Neural crest cell (in vitro differentiated cells): ENCODE results near the gene ERCC1. TPM values are rescaled to one million over a fixed set of nuclear protein-coding genes. Genes with fewer than 3 reads are reported as not detected.

Experiments used
- DNase-seq: peaks from one replicate; pipeline ENCODE4 v3.0.0; 2021; ENCODE audit warnings: low read depth, mixed read lengths, low spot score
- H3K27ac Mint-ChIP-seq: one replicate; pipeline ENCODE4 v1.8.0; 2021; ENCODE audit warnings: mild to moderate bottlenecking, mixed read lengths; ENCODE audit not compliant: unreplicated experiment
- H3K27me3 Mint-ChIP-seq: 2 replicates; pipeline ENCODE4 v1.8.0; 2021; ENCODE audit warnings: low read depth, mild to moderate bottlenecking, mixed read lengths
- H3K36me3 Mint-ChIP-seq: 2 replicates; pipeline ENCODE4 v1.8.0; 2021; ENCODE audit warnings: low read depth, mild to moderate bottlenecking, mixed read lengths
- H3K4me1 Mint-ChIP-seq: 2 replicates; pipeline ENCODE4 v1.8.0; 2021; ENCODE audit warnings: mixed read lengths
- H3K4me3 Mint-ChIP-seq: one replicate; pipeline ENCODE4 v1.8.0; 2021; ENCODE audit warnings: mild to moderate bottlenecking, mixed read lengths
- H3K9me3 Mint-ChIP-seq: 2 replicates; pipeline ENCODE4 v1.8.0; 2021; ENCODE audit warnings: mixed read lengths
- total RNA-seq: library from RNA; stranded (reverse); gene quantifications from 2 replicates; pipeline ENCODE4 v1.2.1, GENCODE V29; 2021
- TF ChIP-seq, protein P1 (sequence below): fragments of 200-600 bp; sonication (generic); conservative IDR thresholded peaks from 2 replicates; pipeline ENCODE4 v1.5.0; 2021; ENCODE audit warnings: antibody characterized with exemption, mild to moderate bottlenecking

ERCC1 gene
- total RNA-seq, 1 donor from 2014 or later, result 115 TPM

- no peaks in the 10 kb centered on the region for H3K4me1 Mint-ChIP-seq
- TF ChIP-seq, protein P1, sequence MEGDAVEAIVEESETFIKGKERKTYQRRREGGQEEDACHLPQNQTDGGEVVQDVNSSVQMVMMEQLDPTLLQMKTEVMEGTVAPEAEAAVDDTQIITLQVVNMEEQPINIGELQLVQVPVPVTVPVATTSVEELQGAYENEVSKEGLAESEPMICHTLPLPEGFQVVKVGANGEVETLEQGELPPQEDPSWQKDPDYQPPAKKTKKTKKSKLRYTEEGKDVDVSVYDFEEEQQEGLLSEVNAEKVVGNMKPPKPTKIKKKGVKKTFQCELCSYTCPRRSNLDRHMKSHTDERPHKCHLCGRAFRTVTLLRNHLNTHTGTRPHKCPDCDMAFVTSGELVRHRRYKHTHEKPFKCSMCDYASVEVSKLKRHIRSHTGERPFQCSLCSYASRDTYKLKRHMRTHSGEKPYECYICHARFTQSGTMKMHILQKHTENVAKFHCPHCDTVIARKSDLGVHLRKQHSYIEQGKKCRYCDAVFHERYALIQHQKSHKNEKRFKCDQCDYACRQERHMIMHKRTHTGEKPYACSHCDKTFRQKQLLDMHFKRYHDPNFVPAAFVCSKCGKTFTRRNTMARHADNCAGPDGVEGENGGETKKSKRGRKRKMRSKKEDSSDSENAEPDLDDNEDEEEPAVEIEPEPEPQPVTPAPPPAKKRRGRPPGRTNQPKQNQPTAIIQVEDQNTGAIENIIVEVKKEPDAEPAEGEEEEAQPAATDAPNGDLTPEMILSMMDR, result no peak
- no peak overlapping the region for H3K27ac Mint-ChIP-seq
- H3K27me3 Mint-ChIP-seq, result peaks cover 2% of the 10 kb centered on the region
- DNase-seq, result no peak
- no peaks in the 10 kb centered on the region for H3K36me3 Mint-ChIP-seq
- no peaks in the 10 kb centered on the region for H3K9me3 Mint-ChIP-seq
- H3K4me3 Mint-ChIP-seq, result no peak overlapping the region
Observed at GRCh38 chr19:45391346-45391745, 32.4 kb downstream of the ERCC1 start.

DNA sequence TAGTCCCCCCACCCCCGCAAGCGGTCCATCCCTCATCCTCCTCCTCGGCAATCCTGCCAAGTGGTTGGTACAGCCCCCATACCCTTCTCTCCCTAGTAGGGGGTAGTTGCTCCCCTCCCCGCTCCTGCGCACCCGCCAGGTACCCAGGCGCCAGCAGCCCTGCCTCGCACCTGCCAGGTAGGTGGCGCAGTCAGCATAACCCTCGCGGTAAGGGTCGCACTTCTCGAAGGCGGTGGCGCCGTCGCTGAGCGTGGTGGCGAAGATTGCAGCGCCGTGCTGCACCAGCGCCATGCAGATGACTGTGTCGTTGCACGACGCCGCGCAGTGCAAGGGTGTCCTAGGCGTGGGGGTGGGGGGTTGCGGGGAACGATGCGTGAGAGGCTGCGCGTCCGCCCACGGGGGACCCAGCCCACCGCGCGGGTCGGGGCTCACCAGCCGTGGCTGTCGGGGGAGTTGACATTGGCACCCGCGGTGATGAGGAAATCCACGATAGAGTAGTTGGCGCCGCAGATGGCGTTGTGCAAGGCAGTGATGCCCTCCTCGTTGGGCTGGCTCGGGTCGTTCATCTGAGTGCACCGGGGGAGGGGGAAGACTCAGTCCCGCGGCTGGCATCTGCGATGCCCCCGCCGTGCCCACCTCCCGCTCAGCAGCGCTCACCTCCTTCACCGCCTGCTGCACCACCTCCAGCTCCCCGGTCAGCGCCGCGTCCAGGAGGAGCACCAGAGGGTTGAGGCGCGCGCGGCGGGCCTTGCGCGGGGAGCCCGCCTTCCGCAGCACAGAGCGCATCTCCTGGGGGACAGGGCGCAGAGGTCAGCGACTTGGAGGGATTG, 38.1 kb downstream of the ERCC1 start:
- Mint-ChIP-seq H3K36me3 (no peaks in the 10 kb centered on the region), H3K4me3 (no peak overlapping the region), H3K9me3 (no peaks in the 10 kb centered on the region), H3K27ac (no peak overlapping the region), H3K27me3 (peaks cover 8% of the 10 kb centered on the region), H3K4me1 (no peaks in the 10 kb centered on the region)
- no peak for DNase-seq
- TF ChIP-seq, protein P1, result no peak

DNA sequence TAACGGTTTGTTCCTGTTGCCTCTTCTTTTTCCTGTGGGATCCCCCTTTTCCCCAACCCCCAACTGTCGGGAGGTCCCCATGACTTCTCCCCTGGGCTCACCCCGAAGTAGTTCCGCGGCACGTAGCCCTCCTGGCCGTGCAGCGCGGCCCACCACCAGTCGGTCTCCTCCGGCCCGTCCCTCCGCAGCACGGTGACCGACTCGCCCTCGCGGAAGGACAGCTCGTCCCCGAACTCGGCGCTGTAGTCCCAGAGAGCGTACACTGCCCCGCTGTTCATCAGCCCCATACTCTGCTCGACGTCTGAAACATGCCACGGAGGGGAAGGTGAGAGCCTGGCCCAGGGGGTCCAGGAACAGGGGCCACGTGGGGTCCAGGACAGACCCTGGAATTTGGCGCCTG, 41.3 kb downstream of the ERCC1 start:
- no peak overlapping the region for H3K4me3 Mint-ChIP-seq
- no peak overlapping the region for H3K27ac Mint-ChIP-seq

DNA sequence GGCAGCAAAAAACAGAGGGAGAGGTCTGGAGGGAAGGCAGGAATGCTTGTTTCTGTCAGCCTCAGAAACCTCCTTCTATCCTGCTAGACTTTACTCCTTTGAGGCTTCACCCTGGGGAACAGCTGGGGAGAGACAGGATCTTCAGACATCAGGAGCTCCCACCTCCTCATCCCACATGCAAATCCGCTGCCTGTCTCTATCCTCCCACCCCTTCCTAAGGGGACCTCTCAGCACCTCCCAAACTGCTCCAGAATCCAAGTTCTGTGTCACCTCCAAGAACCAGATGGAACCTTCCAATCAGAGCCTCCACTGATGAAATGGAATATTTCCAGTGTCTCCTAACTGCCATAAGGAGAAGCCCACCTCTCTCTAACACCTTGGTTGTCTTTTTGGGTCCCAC, 43.6 kb downstream of the ERCC1 start:
- DNase-seq, result no peak
- no peaks in the 10 kb centered on the region for H3K36me3 Mint-ChIP-seq
- peaks cover 2% of the 10 kb centered on the region for H3K27me3 Mint-ChIP-seq
- H3K9me3 Mint-ChIP-seq, result no peaks in the 10 kb centered on the region
- H3K4me1 Mint-ChIP-seq, result no peaks in the 10 kb centered on the region
- H3K27ac Mint-ChIP-seq, result no peak overlapping the region
- H3K4me3 Mint-ChIP-seq, result no peak overlapping the region
- TF ChIP-seq, protein P1, result no peak

More for the DNA sequence above, 41.3 kb downstream of the ERCC1 start:
- Mint-ChIP-seq H3K4me1 (no peaks in the 10 kb centered on the region), H3K9me3 (no peaks in the 10 kb centered on the region), H3K27me3 (peaks cover 8% of the 10 kb centered on the region), H3K36me3 (no peaks in the 10 kb centered on the region)
- DNase-seq, result no peak
- TF ChIP-seq, protein P1, result no peak

DNA sequence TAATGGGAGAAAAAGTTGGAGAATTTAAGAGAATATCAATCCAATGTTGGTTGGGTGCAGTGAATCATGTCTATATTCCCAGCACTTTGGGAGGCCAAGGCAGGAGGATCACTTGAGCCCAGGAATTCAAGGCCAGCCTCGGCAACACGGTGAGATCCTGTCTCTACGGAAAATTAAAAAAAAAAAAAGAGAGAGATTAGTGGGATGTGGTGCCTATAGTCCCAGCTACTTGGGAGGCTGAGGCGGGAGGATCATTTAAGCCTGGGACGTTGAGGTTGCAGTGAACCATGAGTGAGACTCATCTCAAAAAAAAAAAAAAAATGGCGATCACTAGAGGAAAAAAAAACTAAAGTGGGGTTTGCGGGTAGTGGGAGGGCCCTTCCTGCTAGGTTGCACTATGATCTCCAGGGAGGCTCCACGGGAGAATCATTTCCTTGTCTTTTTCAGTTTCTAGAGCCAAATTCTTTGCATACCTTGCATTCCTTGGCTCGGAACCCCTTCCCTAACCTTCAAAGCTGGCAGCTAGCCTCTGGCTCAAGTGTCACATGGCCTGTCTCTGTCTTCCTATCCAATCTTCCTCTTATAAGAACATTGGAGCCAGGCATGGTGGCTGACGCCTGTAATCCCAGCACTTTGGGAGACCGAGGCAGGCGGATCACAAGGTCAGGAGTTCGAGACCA, 47.5 kb downstream of the ERCC1 start:
- Mint-ChIP-seq H3K36me3 (no peaks in the 10 kb centered on the region), H3K9me3 (no peaks in the 10 kb centered on the region), H3K4me3 (no peak overlapping the region), H3K4me1 (peaks cover 4% of the 10 kb centered on the region), H3K27me3 (no peaks in the 10 kb centered on the region), H3K27ac (no peak overlapping the region)
- no peak for DNase-seq
- TF ChIP-seq, protein P1, result no peak
